ENCODE data around the gene SNRPA1.

SNRPA1 gene

GRCh38 chr15:101242160-101242998 is 52.7 kb downstream of the SNRPA1 start:
- TF ChIP-seq NFIC (IDR thresholded peaks at IDR 0.05) (no peak), TCF12 (IDR thresholded peaks at IDR 0.05; ENCODE audit: low read depth) (no peak), REST (IDR thresholded peaks at IDR 0.05; ENCODE audit: low read depth) (no peak), TEAD4 (IDR thresholded peaks at IDR 0.05) (no peak), CEBPB (IDR thresholded peaks at IDR 0.05) (no peak), EP300 (IDR thresholded peaks at IDR 0.05; ENCODE audit: borderline replicate concordance) (no peak), ZBTB7A (IDR thresholded peaks at IDR 0.05; ENCODE audit: low read depth) (no peak), RAD21 (IDR thresholded peaks at IDR 0.05; ENCODE audit: low read depth) (no peak), MAX (IDR thresholded peaks at IDR 0.05) (no peak), EGR1 (IDR thresholded peaks at IDR 0.05) (no peak), USF1 (IDR thresholded peaks at IDR 0.05) (no peak), FOXM1 (IDR thresholded peaks at IDR 0.05; ENCODE audit: borderline replicate concordance, low read depth) (no peak), CREB1 (IDR thresholded peaks at IDR 0.05; ENCODE audit: low read depth) (no peak), TAF1 (IDR thresholded peaks at IDR 0.05; ENCODE audit: low read depth) (no peak), YY1 (IDR thresholded peaks at IDR 0.05; ENCODE audit: low read depth) (no peak)

GRCh38 chr15:101240358-101240757 is 54.7 kb downstream of the SNRPA1 start:
- TF ChIP-seq TEAD4 (IDR thresholded peaks at IDR 0.05) (no peak), YY1 (IDR thresholded peaks at IDR 0.05; ENCODE audit: low read depth) (no peak), TAF1 (IDR thresholded peaks at IDR 0.05; ENCODE audit: low read depth) (no peak), REST (IDR thresholded peaks at IDR 0.05; ENCODE audit: low read depth) (no peak)

- TF ChIP-seq MAX (IDR thresholded peaks at IDR 0.05) (no peak), YY1 (IDR thresholded peaks at IDR 0.05; ENCODE audit: low read depth) (no peak), TCF12 (IDR thresholded peaks at IDR 0.05; ENCODE audit: low read depth) (no peak), TEAD4 (IDR thresholded peaks at IDR 0.05) (no peak), REST (IDR thresholded peaks at IDR 0.05; ENCODE audit: low read depth) (no peak)
Measured at GRCh38 chr15:101239724-101240136, 55.3 kb downstream of the SNRPA1 start.

GRCh38 chr15:101237251-101237650 is 57.8 kb downstream of the SNRPA1 start:
- no peak for TF ChIP-seq TEAD4 (IDR thresholded peaks at IDR 0.05)
- no peak for TF ChIP-seq CREB1 (IDR thresholded peaks at IDR 0.05; ENCODE audit: low read depth)
- TF ChIP-seq MAX (IDR thresholded peaks at IDR 0.05) = no peak
- TF ChIP-seq USF1 (IDR thresholded peaks at IDR 0.05) = no peak
- TF ChIP-seq FOXM1 (IDR thresholded peaks at IDR 0.05; ENCODE audit: borderline replicate concordance, low read depth) = no peak
- no peak for TF ChIP-seq CEBPB (IDR thresholded peaks at IDR 0.05)

All from Ishikawa (cell line).